AG10803 (cell line): ENCODE results near the gene SLC39A10.
A peak's percentile ranks its signal among the peaks of the same experiment; 100 is the strongest.

Source experiments
- DNase-seq: peaks from one replicate; pipeline ENCODE4 v3.0.0; 2010; ENCODE audit warnings: low read depth
- H3K4me3 ChIP-seq: 2 replicates; pipeline ENCODE4 v1.5.1; 2011; ENCODE audit warnings: mild to moderate bottlenecking, low read length, control low read depth
- CTCF ChIP-seq: conservative IDR thresholded peaks from 2 replicates; pipeline ENCODE4 v1.5.1; 2011; ENCODE audit warnings: mild to moderate bottlenecking, low read length, control low read depth, inconsistent platforms

SLC39A10 gene

GRCh38 chr2:195672674-195673073 is 15.6 kb downstream of the SLC39A10 start:
- H3K4me3 ChIP-seq = no peak overlapping the region
- no peak for TF ChIP-seq CTCF
- no peak for DNase-seq

DNA sequence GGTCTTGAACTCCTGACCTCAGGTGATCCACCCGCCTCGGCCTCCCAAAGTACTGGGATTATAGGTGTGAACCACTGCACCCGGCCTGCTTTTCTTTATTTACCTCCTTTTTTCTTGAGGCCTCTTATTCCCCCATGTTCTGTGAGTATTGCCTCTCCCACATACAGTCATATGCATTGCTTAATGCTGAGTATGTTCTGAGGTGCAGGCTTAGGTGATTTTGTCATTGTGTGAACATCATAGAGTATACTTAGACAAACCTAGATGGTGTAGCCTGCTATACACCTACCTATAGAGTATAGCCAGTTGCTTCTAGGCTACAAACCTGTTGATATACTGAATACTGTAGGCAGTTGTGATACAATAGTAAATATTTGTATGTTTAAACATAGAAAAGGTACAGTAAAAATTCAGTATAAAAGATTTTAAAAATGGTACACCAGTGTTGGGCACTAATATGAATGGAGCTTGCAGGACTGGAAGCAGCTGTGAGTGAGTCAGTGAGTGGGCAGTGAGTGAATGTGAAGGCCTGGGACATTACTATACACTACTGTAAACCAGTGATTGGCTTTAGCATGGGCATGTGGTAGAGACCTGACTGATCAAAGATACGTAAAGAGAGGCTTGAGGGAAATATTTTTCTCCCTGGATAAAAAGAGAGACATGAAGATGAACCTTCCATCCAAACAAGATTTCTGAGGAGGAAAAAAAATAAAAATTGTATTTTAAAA is 17.6 kb downstream of the SLC39A10 start:
- H3K4me3 ChIP-seq = no peak overlapping the region
- no peak for TF ChIP-seq CTCF
- DNase-seq = peak; percentile 9

DNA sequence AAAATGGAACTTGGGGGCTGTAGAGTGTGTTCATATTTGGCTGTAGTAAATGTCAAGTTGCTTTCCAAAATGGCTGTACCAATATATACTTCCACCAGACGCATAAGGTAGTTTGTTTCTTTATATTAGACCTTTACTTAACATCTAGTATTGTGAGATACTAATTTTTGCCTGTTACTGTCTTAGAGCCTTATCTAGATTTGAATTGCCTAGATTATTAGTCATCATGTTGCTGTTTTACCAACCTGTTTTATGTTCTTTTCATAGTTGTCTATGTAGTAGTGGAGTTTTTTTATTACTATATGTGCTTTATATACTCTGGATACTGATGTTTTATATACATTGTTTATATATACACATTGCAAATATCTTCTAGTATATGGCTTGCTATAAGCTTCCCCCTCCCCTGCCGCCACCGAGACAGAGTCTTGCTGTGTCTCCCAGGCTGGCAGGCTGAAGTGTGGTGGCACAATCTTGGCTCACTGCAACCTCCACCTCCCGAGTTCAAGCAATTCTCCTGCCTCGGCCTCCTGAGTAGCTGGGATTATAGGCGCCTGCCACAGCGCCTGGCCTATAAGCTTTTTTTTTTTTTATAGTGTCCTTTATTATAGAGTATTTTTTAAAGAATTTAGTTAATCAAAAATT is 18.9 kb downstream of the SLC39A10 start:
- DNase-seq = no peak
- H3K4me3 ChIP-seq = no peak overlapping the region
- no peak for TF ChIP-seq CTCF

GRCh38 chr2:195677290-195677689 is 20.3 kb downstream of the SLC39A10 start:
- no peak for TF ChIP-seq CTCF
- DNase-seq = no peak
- no peak overlapping the region for H3K4me3 ChIP-seq

- no peak for TF ChIP-seq CTCF
- no peak for DNase-seq
- no peak overlapping the region for H3K4me3 ChIP-seq
These were observed 20.9 kb downstream of the SLC39A10 start for GRCh38 chr2:195677884-195678283.

DNA sequence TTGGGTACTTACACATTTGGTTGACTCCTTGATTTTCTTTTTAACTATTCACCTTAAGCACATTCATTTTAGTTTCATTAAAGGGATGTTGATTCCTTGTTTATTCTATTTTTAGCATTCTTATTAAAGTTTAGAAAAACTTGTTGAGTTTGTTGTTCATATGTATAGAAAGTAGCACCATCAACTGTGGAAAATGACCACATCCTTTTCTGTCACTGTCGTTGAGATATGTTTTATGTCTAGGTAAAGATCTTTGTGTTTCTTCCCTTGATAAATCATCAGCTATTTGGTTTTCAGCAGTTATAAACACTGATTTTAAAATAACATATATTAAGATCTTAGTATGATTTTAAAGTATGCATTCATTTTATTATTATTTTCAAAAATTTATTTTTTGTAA is 25.1 kb downstream of the SLC39A10 start:
- TF ChIP-seq CTCF = no peak
- DNase-seq = no peak
- H3K4me3 ChIP-seq = no peak overlapping the region

- no peak for TF ChIP-seq CTCF
- no peak for DNase-seq
- no peak overlapping the region for H3K4me3 ChIP-seq
These were observed 26.1 kb downstream of the SLC39A10 start for GRCh38 chr2:195683174-195683573.
